Left lung (tissue), 10 donors: ENCODE measurements around the gene FBXW12. TPM values are rescaled to one million over a fixed set of nuclear protein-coding genes. Genes with fewer than 3 reads are reported as not detected.

Experiments
- ATAC-seq: fragments of 200-7000 bp; cut with Tn5 transposase; one replicate; pipeline ENCODE4 v1.9.1; 2020; ENCODE audit warnings: moderate library complexity
- DNase-seq, 4 donors: peaks; one replicate each; pipeline ENCODE4 v3.0.0-alpha.2; 2013 to 2020
- H3K27ac ChIP-seq, 2 donors: fragments of 200-600 bp; sonication (generic) in 1 of 2; one replicate each; pipeline versions ENCODE4 v1.5.0 to v1.8.0; 2020 to 2021
- H3K27me3 ChIP-seq, 2 donors: fragments of 200-600 bp; sonication (generic) in 1 of 2; one replicate each; pipeline versions ENCODE4 v1.5.0 to v1.8.0; 2020 to 2021
- H3K36me3 ChIP-seq, 2 donors: fragments of 200-600 bp; sonication (generic) in 1 of 2; one replicate each; pipeline versions ENCODE4 v1.5.0 to v1.8.0; 2020 to 2021
- H3K4me1 ChIP-seq, 2 donors: fragments of 200-600 bp; one replicate each; pipeline ENCODE4 v1.8.0; 2021
- H3K4me3 ChIP-seq, 2 donors: fragments of 200-600 bp; sonication (generic) in 1 of 2; one replicate each; pipeline versions ENCODE4 v1.5.0 to v1.8.0; 2020 to 2021; ENCODE audit warnings: mild to moderate bottlenecking in 1 of 2
- H3K9me3 ChIP-seq, 2 donors: fragments of 200-600 bp; sonication (generic) in 1 of 2; one replicate each; pipeline versions ENCODE4 v1.5.0 to v1.8.0; 2020 to 2021
- CTCF ChIP-seq, 2 donors: fragments of 200-600 bp; sonication (generic) in 1 of 2; IDR thresholded peaks; one replicate each; pipeline versions ENCODE4 v1.5.0 to v1.8.0; 2021; ENCODE audit warnings: antibody characterized with exemption in 2 of 2
- intact Hi-C, 2 donors: fragments of 100-400 bp; cut with DNase I; formaldehyde crosslinking; loops; one replicate each; pipeline versions ENCODE4 v1.11.2 to v1.14.2; 2022
- polyA plus RNA-seq, 6 donors: library from polyadenylated mRNA; unstranded; fragments of 120-200 nt; gene quantifications; one replicate each; pipeline ENCODE4 v1.2.1, GENCODE V29; 2013; ENCODE audit not compliant: insufficient read length in 6 of 6
- total RNA-seq, 2 donors: library from RNA; stranded (reverse); fragmentation: NEBNext Ultra II Directional; extraction: Animal tissue kit (Norgen Biotek cat#: 25700); gene quantifications; one replicate each; pipeline ENCODE4 v1.2.1, GENCODE V29; 2021
- donor health status: DM: no; HTN: yes; CAD: no.
- donor health status: DM: no; HTN: no; CAD: no.

The FBXW12 gene
- total and polyA plus RNA-seq, 8 donors: 0.24 to 0.44 (median 0.37) TPM; not detected in 2

- no peaks in the 10 kb centered on the region for H3K9me3 ChIP-seq
- DNase-seq (peak in 2 of 4 donors; percentile 30 to 66), ATAC-seq (no peak)
- no peaks in the 10 kb centered on the region for H3K27me3 ChIP-seq
- no peak overlapping the region for H3K4me3 ChIP-seq
- intact Hi-C loops: no loop called here
- H3K4me1 ChIP-seq: no peaks in the 10 kb centered on the region
- no peak overlapping the region for H3K27ac ChIP-seq
- peaks cover 0 to 88% of the 10 kb centered on the region in 2 donors for H3K36me3 ChIP-seq
- no peak for TF ChIP-seq CTCF (IDR thresholded peaks at IDR 0.05)
Observed at GRCh38 chr3:48412375-48413001, 40.5 kb downstream of the FBXW12 start.

- no peak for ATAC-seq
- Histone ChIP-seq H3K9me3 (no peaks in the 10 kb centered on the region), H3K27ac (no peak overlapping the region), H3K4me3 (no peak overlapping the region), H3K27me3 (no peaks in the 10 kb centered on the region), H3K36me3 (peaks cover 0 to 88% of the 10 kb centered on the region in 2 donors), H3K4me1 (no peaks in the 10 kb centered on the region)
- intact Hi-C loops: no loop called here
- TF ChIP-seq CTCF (IDR thresholded peaks at IDR 0.05): no peak
- peak in 2 of 4 donors; percentile 30 to 67 for DNase-seq
Observed at GRCh38 chr3:48413086-48413485, 41.1 kb downstream of the FBXW12 start.

GRCh38 chr3:48413611-48414010 lies 41.6 kb downstream of the FBXW12 start:
- intact Hi-C loops: no loop called here
- no peaks in the 10 kb centered on the region for H3K27me3 ChIP-seq
- H3K36me3 ChIP-seq: peaks cover 0 to 90% of the 10 kb centered on the region in 2 donors
- H3K4me1 ChIP-seq: no peaks in the 10 kb centered on the region
- TF ChIP-seq CTCF (IDR thresholded peaks at IDR 0.05): no peak
- no peak overlapping the region for H3K27ac ChIP-seq
- no peak overlapping the region for H3K4me3 ChIP-seq
- no peak for ATAC-seq
- DNase-seq: peak in 1 of 4 donors; percentile 66
- H3K9me3 ChIP-seq: no peaks in the 10 kb centered on the region

- TF ChIP-seq CTCF (IDR thresholded peaks at IDR 0.05): no peak
- Histone ChIP-seq H3K9me3 (no peaks in the 10 kb centered on the region), H3K36me3 (peaks cover 0 to 90% of the 10 kb centered on the region in 2 donors), H3K4me3 (no peak overlapping the region), H3K27me3 (no peaks in the 10 kb centered on the region), H3K27ac (no peak overlapping the region), H3K4me1 (no peaks in the 10 kb centered on the region)
- intact Hi-C loops: no loop called here
- ATAC-seq: no peak
- peak in 1 of 4 donors; percentile 58 for DNase-seq
Observed at GRCh38 chr3:48414376-48415250, 42.6 kb downstream of the FBXW12 start.
